Mesendoderm (in vitro differentiated cells): Measurements from ENCODE around the gene C1QTNF1.

Experiments used
- DNase-seq: peaks from one replicate; pipeline ENCODE4 v3.0.0; 2013
- H2AK5ac ChIP-seq: 2 replicates; pipeline ENCODE4 v1.6.1; 2013; ENCODE audit warnings: low read length, inconsistent platforms
- H2BK120ac ChIP-seq: 2 replicates; pipeline ENCODE4 v1.6.1; 2013; ENCODE audit warnings: low read depth, mild to moderate bottlenecking, low read length, moderate library complexity, mixed read lengths
- H2BK15ac ChIP-seq: replicated peaks from 2 replicates; pipeline ENCODE4 v1.6.1; 2013; ENCODE audit warnings: low read depth, mild to moderate bottlenecking, moderate library complexity
- H2BK5ac ChIP-seq: 2 replicates; pipeline ENCODE4 v1.6.1; 2013; ENCODE audit warnings: low read length, inconsistent platforms
- H3K18ac ChIP-seq: 2 replicates; pipeline ENCODE4 v1.6.1; 2013; ENCODE audit warnings: mild to moderate bottlenecking, low read length, mixed read lengths
- H3K23ac ChIP-seq: one replicate; pipeline ENCODE4 v1.6.1; 2013; ENCODE audit warnings: low read length
- H3K27ac ChIP-seq: 2 replicates; pipeline ENCODE4 v1.5.1; 2013; ENCODE audit warnings: low read depth, mild to moderate bottlenecking, inconsistent platforms, low read length, moderate library complexity
- H3K27me3 ChIP-seq: 2 replicates; pipeline ENCODE4 v1.6.1; 2013; ENCODE audit warnings: low read length, control low read depth, mild to moderate bottlenecking, inconsistent platforms; ENCODE audit not compliant: insufficient read depth, poor library complexity
- H3K36me3 ChIP-seq: 2 replicates; pipeline ENCODE4 v1.6.1; 2013; ENCODE audit warnings: low read length, inconsistent platforms; ENCODE audit not compliant: control insufficient read depth, insufficient read depth
- H3K4ac ChIP-seq: one replicate; pipeline ENCODE4 v1.6.1; 2013; ENCODE audit warnings: low read depth, mild to moderate bottlenecking, low read length, moderate library complexity
- H3K4me1 ChIP-seq: 2 replicates; pipeline ENCODE4 v1.6.1; 2013; ENCODE audit warnings: low read depth, low read length, inconsistent platforms; ENCODE audit not compliant: control insufficient read depth
- H3K4me2 ChIP-seq: 2 replicates; pipeline ENCODE4 v1.6.1; 2013; ENCODE audit warnings: low read length
- H3K4me3 ChIP-seq: 2 replicates; pipeline ENCODE4 v1.5.1; 2013; ENCODE audit warnings: mild to moderate bottlenecking, low read length
- H3K56ac ChIP-seq: one replicate; pipeline ENCODE4 v1.6.1; 2013; ENCODE audit warnings: low read length
- H3K79me1 ChIP-seq: 2 replicates; pipeline ENCODE4 v1.6.1; 2013; ENCODE audit warnings: low read length, inconsistent platforms
- H3K79me2 ChIP-seq: 2 replicates; pipeline ENCODE4 v1.6.1; 2013; ENCODE audit warnings: mild to moderate bottlenecking, low read length; ENCODE audit not compliant: control insufficient read depth, insufficient read depth
- H3K9ac ChIP-seq: 2 replicates; pipeline ENCODE4 v1.6.1; 2013; ENCODE audit warnings: low read length, inconsistent platforms
- H4K5ac ChIP-seq: one replicate; pipeline ENCODE4 v1.6.1; 2013; ENCODE audit warnings: low read length
- H4K8ac ChIP-seq: one replicate; pipeline ENCODE4 v1.6.1; 2013; ENCODE audit warnings: low read depth, mild to moderate bottlenecking, control low read depth, low read length, moderate library complexity
- WGBS: extraction: QIAGEN DNeasy Blood & Tissue Kit; methylation state at CpG from one replicate; pipeline ENCODE4 v1.1.7; 2013; ENCODE audit warnings: low lambda C conversion rate, missing lambda C conversion rate; ENCODE audit not compliant: insufficient coverage; ENCODE audit errors: extremely low coverage; 5-methylcytosine and 5-hydroxymethylcytosine counted together

Gene C1QTNF1

DNA sequence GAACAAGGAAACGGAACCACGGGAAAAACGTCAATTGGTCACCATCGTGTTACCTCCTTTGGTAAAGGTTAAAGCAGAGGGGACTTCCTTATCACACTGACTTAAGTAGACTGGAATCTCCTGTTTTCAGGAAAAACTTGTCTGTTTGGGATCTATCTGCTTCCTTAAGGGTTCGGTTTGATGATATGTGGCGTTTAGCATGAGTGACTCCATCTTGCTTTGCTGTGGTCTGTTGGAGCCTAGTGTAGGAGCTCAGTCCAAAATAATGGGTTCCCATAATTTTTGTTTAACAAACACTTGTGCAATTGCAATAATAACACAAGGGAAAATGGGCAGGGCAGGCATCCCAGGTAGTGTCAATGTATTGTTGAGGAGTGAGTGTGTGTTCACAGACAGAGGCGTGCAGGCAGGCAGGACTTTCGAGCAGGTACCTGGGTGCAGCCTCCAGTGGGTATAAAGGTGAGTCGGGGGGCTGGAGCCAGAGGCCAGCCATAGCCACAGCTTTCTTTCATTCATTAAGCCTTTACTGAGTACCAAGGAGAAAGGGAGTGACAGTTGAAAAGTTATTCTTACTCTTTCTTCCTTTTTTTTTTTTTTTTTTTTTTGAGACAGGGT lies 46.4 kb downstream of the C1QTNF1 start:
- WGBS = no CpG with 5 or more reads among the region's 9 CpGs
- H3K27ac ChIP-seq = no peak overlapping the region

DNA sequence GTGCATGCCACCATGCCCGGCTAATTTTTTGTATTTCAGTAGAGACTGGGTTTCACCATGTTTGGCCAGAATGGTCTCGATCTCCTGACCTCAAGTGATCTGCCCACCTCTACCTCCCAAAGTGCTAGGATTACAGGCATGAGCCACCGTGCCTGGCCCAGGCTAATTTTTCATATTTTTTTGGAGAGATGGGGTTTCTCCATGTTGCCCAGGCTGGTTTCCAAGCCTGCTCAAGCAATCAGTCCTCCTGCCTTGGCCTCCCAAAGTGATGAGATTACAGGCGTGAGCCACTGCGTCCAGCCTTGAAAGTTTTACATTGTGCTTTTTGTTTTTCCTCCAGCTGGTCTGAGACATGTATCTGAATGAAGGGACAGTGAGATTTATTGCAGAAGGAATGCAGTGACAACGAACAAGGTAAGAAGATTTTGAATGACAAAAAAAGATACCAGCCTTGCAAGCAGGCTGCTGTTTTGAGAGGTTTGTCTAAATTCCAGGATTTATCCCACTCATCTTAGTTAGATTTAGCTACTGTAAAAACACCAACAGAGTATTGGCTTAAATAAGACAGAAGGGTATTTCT lies 47.3 kb downstream of the C1QTNF1 start:
- DNase-seq = no peak
- Histone ChIP-seq H2BK15ac (no peak overlapping the region), H3K4me1 (peaks cover 4% of the 10 kb centered on the region), H3K27ac (no peak overlapping the region), H3K27me3 (no peaks in the 10 kb centered on the region), H3K9ac (no peak overlapping the region), H3K18ac (no peak overlapping the region), H3K56ac (no peak overlapping the region), H3K79me1 (no peaks in the 10 kb centered on the region), H2AK5ac (no peak overlapping the region), H3K23ac (no peak overlapping the region), H2BK120ac (no peak overlapping the region), H3K36me3 (no peaks in the 10 kb centered on the region), H3K4me3 (no peak overlapping the region), H3K4me2 (no peak overlapping the region), H3K4ac (no peak overlapping the region), H2BK5ac (no peak overlapping the region), H4K8ac (no peak overlapping the region), H3K79me2 (no peaks in the 10 kb centered on the region), H4K5ac (no peak overlapping the region)
- no CpG with 5 or more reads among the region's 6 CpGs for WGBS

More for the DNA sequence above, 46.4 kb downstream of the C1QTNF1 start:
- H3K56ac ChIP-seq = no peak overlapping the region
- H3K27me3 ChIP-seq = no peaks in the 10 kb centered on the region
- no peak overlapping the region for H2BK15ac ChIP-seq
- H3K4ac ChIP-seq = no peak overlapping the region
- H4K8ac ChIP-seq = no peak overlapping the region
- no peak overlapping the region for H2BK120ac ChIP-seq
- H3K4me3 ChIP-seq = no peak overlapping the region
- DNase-seq = no peak
- peaks cover under 1% of the 10 kb centered on the region for H3K4me1 ChIP-seq
- no peaks in the 10 kb centered on the region for H3K36me3 ChIP-seq
- H3K79me1 ChIP-seq = no peaks in the 10 kb centered on the region
- no peak overlapping the region for H3K4me2 ChIP-seq
- H2BK5ac ChIP-seq = no peak overlapping the region
- no peak overlapping the region for H2AK5ac ChIP-seq
- no peak overlapping the region for H3K9ac ChIP-seq
- H3K79me2 ChIP-seq = no peaks in the 10 kb centered on the region
- H4K5ac ChIP-seq = no peak overlapping the region
- no peak overlapping the region for H3K23ac ChIP-seq
- no peak overlapping the region for H3K18ac ChIP-seq

DNA sequence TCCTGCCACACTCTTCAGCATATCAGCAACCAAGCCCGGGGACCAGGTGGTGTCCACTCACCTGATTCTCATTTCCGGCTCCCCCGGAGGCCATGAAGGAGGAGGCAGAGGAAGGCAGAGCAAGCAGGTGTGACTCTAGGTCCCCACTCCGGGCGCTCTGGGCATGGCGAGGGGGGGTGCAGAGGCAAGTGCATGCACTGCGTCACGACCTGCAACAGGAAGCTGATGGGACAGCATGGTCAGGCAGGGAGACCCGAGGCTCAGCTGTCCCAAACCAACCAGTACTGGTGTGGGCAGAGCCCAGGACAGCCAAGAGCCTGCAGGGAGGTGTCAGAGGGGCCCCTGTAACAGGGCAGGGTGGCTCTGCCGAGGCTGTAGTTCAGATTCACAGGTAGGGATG lies 48.6 kb downstream of the C1QTNF1 start:
- Histone ChIP-seq H4K5ac (no peak overlapping the region), H3K56ac (peak overlapping the region; percentile 25), H3K79me1 (no peaks in the 10 kb centered on the region), H3K4me2 (no peak overlapping the region), H3K18ac (no peak overlapping the region), H3K4me1 (peaks cover 4% of the 10 kb centered on the region), H3K23ac (no peak overlapping the region), H2AK5ac (no peak overlapping the region), H3K4me3 (no peak overlapping the region), H2BK15ac (no peak overlapping the region), H3K79me2 (no peaks in the 10 kb centered on the region), H2BK5ac (no peak overlapping the region), H3K9ac (no peak overlapping the region), H2BK120ac (no peak overlapping the region), H3K36me3 (no peaks in the 10 kb centered on the region), H3K4ac (no peak overlapping the region), H4K8ac (no peak overlapping the region), H3K27me3 (no peaks in the 10 kb centered on the region), H3K27ac (no peak overlapping the region)
- DNase-seq = no peak
- no CpG with 5 or more reads among the region's 10 CpGs for WGBS

DNA sequence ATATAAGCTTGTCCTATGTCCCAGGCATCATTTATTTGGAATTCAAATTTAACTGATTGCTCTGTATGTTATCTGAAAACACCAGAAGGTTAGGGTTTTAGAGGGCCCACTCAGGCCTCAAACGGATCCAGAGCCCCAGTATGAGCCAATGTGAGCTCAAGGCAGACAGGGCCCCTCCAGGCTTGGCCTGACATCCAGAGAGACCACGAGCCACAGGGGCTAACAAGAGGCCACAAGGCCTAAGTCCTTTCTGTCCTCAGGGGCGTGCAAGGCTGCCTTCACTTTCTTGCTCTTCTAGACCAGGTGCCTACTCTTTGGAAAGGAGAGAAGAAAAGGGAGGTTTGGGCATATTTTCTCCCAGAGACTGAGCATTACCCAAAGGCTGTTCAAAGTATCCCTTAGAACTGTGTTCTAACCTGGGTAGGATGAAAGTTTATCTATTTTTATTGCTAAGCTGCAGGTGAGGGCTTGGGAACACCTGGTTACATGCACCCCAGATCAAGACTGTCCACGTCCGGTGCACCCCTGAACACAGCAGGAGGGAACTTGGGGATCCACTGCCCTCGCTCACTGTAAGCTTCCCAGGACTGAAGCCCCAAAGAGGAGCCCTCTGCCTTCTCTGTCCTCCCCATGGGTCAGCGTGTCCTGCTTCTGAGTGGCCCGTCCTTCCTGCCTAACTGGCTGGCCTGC lies 49.2 kb downstream of the C1QTNF1 start:
- no peaks in the 10 kb centered on the region for H3K79me2 ChIP-seq
- no peaks in the 10 kb centered on the region for H3K79me1 ChIP-seq
- no peak for DNase-seq
- H2AK5ac ChIP-seq = no peak overlapping the region
- no peak overlapping the region for H3K18ac ChIP-seq
- no peak overlapping the region for H2BK15ac ChIP-seq
- H3K4me3 ChIP-seq = no peak overlapping the region
- no peak overlapping the region for H3K9ac ChIP-seq
- no peak overlapping the region for H4K5ac ChIP-seq
- H3K27me3 ChIP-seq = no peaks in the 10 kb centered on the region
- H3K36me3 ChIP-seq = no peaks in the 10 kb centered on the region
- no peak overlapping the region for H3K4ac ChIP-seq
- no peak overlapping the region for H2BK5ac ChIP-seq
- H3K4me2 ChIP-seq = no peak overlapping the region
- H2BK120ac ChIP-seq = no peak overlapping the region
- peaks cover 4% of the 10 kb centered on the region for H3K4me1 ChIP-seq
- no peak overlapping the region for H3K27ac ChIP-seq
- H3K56ac ChIP-seq = no peak overlapping the region
- no peak overlapping the region for H3K23ac ChIP-seq
- no CpG with 5 or more reads among the region's 8 CpGs for WGBS
- H4K8ac ChIP-seq = no peak overlapping the region

DNA sequence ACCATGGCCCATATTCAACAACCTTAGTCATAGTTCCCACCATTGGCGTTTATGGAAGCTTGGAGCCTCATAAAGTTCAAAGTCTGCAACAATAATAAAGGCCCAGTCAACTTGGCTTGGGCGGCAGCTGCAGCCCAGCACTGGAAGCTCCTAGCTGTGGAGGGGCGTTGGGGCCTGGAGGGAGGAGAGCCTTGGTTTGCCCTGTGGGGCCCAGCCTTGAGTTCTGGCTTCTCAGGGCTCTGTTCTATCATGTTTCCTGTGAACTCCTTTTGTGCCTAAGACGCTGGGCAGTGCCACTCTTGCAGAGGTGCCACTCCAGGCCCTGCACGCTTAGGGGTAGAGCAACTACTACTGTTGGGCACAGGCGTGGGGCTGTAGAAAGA lies 49.7 kb downstream of the C1QTNF1 start:
- Histone ChIP-seq H3K4ac (no peak overlapping the region), H3K23ac (no peak overlapping the region), H3K18ac (no peak overlapping the region), H2BK120ac (no peak overlapping the region), H2AK5ac (no peak overlapping the region), H3K79me1 (no peaks in the 10 kb centered on the region), H3K4me2 (no peak overlapping the region), H3K36me3 (no peaks in the 10 kb centered on the region), H4K5ac (no peak overlapping the region), H2BK15ac (no peak overlapping the region), H3K9ac (no peak overlapping the region), H3K79me2 (no peaks in the 10 kb centered on the region), H4K8ac (no peak overlapping the region), H3K4me3 (no peak overlapping the region), H3K27ac (no peak overlapping the region), H3K4me1 (peaks cover 4% of the 10 kb centered on the region), H2BK5ac (no peak overlapping the region), H3K56ac (no peak overlapping the region), H3K27me3 (no peaks in the 10 kb centered on the region)
- no peak for DNase-seq
- WGBS = no CpG with 5 or more reads among the region's 6 CpGs
